Measurements from ENCODE around the gene TEDC2.

DNA sequence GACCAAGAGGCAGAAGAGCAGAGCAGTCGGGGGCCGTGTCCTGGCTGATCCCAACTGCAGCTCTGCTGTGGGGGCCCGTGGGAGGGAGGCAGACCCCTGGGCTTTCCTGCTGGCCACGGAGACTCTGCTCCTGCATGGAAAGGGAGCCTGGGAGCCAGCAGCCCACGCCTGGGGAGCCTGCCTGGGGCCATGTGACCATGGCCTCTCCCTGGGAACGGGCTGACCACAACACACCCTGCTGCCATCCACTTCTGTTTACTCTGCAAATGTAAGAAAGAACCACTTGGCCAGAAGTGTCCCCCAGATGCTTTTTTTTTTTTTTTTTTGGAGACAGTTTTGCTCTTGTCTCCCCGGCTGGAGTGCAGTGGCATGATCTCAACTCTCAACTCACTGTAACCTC lies 2.0 kb upstream of the TEDC2 start:
- TF ChIP-seq, protein P1, sequence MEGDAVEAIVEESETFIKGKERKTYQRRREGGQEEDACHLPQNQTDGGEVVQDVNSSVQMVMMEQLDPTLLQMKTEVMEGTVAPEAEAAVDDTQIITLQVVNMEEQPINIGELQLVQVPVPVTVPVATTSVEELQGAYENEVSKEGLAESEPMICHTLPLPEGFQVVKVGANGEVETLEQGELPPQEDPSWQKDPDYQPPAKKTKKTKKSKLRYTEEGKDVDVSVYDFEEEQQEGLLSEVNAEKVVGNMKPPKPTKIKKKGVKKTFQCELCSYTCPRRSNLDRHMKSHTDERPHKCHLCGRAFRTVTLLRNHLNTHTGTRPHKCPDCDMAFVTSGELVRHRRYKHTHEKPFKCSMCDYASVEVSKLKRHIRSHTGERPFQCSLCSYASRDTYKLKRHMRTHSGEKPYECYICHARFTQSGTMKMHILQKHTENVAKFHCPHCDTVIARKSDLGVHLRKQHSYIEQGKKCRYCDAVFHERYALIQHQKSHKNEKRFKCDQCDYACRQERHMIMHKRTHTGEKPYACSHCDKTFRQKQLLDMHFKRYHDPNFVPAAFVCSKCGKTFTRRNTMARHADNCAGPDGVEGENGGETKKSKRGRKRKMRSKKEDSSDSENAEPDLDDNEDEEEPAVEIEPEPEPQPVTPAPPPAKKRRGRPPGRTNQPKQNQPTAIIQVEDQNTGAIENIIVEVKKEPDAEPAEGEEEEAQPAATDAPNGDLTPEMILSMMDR (conservative IDR thresholded peaks at IDR 0.05; ENCODE audit: low read depth, low read length) = no peak
- TF ChIP-seq EZH2phosphoT487 (IDR thresholded peaks at IDR 0.05; ENCODE audit: borderline replicate concordance, low read length) = no peak

Data from PC-3 (cell line).